Vagina (tissue), 2 donors: ENCODE data around the gene PDE4D.

Experiments
- CTCF ChIP-seq, 3 experiments: fragments of 450-650 bp in 2 of 3; fragments of 200-600 bp in 1 of 3; sonication (generic) in 1 of 3; IDR thresholded peaks; one replicate each; pipeline ENCODE4 v1.5.1; 2017 to 2019; ENCODE audit warnings: antibody characterized with exemption in 3 of 3, mild to moderate bottlenecking in 2 of 3, moderate library complexity in 2 of 3
- POLR2A ChIP-seq, 2 donors: fragments of 450-650 bp; IDR thresholded peaks; one replicate each; pipeline ENCODE4 v1.6.1; 2017; ENCODE audit warnings: antibody characterized with exemption in 2 of 2, mild to moderate bottlenecking in 2 of 2, moderate library complexity in 2 of 2
- POLR2AphosphoS5 ChIP-seq, 2 donors: sonication (generic); formaldehyde crosslinking; IDR thresholded peaks; one replicate each; pipeline ENCODE4 v1.9.0; 2017; ENCODE audit warnings: antibody characterized with exemption in 2 of 2, mild to moderate bottlenecking in 2 of 2, low read depth in 1 of 2; ENCODE audit not compliant: insufficient read depth in 1 of 2

GRCh38 chr5:59301727-59302126 is 591.8 kb downstream of the PDE4D start:
- TF ChIP-seq CTCF (IDR thresholded peaks at IDR 0.05) = no peak
- TF ChIP-seq POLR2AphosphoS5 (IDR thresholded peaks at IDR 0.05; ENCODE audit: insufficient read depth in 1 of 2, low read depth in 1 of 2) = no peak
- TF ChIP-seq POLR2A (IDR thresholded peaks at IDR 0.05) = no peak
